H1 (cell line): Measurements from ENCODE around the gene ICOSLG. TPM values are rescaled to one million over a fixed set of nuclear protein-coding genes. Genes with fewer than 3 reads are reported as not detected.

Source experiments
- BACH1 ChIP-seq: IDR thresholded peaks from 2 replicates; pipeline ENCODE4 v1.6.1; 2012; ENCODE audit warnings: low read length, improper control_type of control experiment
- BCL11A ChIP-seq, 2 experiments: IDR thresholded peaks; one replicate each; pipeline ENCODE4 v1.6.1; 2011; ENCODE audit warnings: low read depth in 2 of 2, low read length in 2 of 2, mild to moderate bottlenecking in 2 of 2
- CBX5 ChIP-seq: fragments of 300-800, 300-1000 bp; sonication (generic); IDR thresholded peaks from 2 replicates; pipeline ENCODE4 v1.7.1; 2016; ENCODE audit warnings: antibody characterized with exemption, low read length, low read depth
- CBX8 ChIP-seq: fragments of 300-800, 300-1000 bp; sonication (generic); IDR thresholded peaks from 2 replicates; pipeline ENCODE4 v1.7.1; 2016; ENCODE audit warnings: low read depth, low read length, borderline replicate concordance
- CEBPB ChIP-seq: IDR thresholded peaks from 2 replicates; pipeline ENCODE4 v1.6.1; 2012; ENCODE audit warnings: low read depth, low read length
- CHD2 ChIP-seq: IDR thresholded peaks from 2 replicates; pipeline ENCODE4 v1.6.1; 2012; ENCODE audit warnings: low read length, improper control_type of control experiment
- CREB1 ChIP-seq: IDR thresholded peaks from 2 replicates; pipeline ENCODE4 v1.6.1; 2012; ENCODE audit warnings: inconsistent platforms
- EP300 ChIP-seq, 2 experiments: IDR thresholded peaks; 1 replicate in 1 of 2; 2 replicates in 1 of 2; pipeline ENCODE4 v1.6.1; 2011 to 2012; ENCODE audit warnings: low read depth in 2 of 2, low read length in 2 of 2, mild to moderate bottlenecking in 2 of 2, borderline replicate concordance in 1 of 2, inconsistent platforms in 1 of 2, moderate library complexity in 1 of 2
- EZH2 ChIP-seq: fragments of 200-600 bp; sonication (generic); IDR thresholded peaks from 2 replicates; pipeline ENCODE4 v1.7.1; 2012; ENCODE audit warnings: low read depth, mild to moderate bottlenecking, moderate library complexity, low read length, inconsistent platforms; ENCODE audit not compliant: severe bottlenecking
- GABPA ChIP-seq: IDR thresholded peaks from 2 replicates; pipeline ENCODE4 v1.6.1; 2011; ENCODE audit warnings: mild to moderate bottlenecking, low read length, moderate library complexity, borderline replicate concordance; ENCODE audit not compliant: insufficient read depth
- GTF2F1 ChIP-seq: IDR thresholded peaks from 2 replicates; pipeline ENCODE4 v1.6.1; 2012; ENCODE audit warnings: low read depth, low read length, improper control_type of control experiment, borderline replicate concordance
- JUN ChIP-seq: IDR thresholded peaks from 2 replicates; pipeline ENCODE4 v1.6.1; 2011; ENCODE audit warnings: low read depth, mild to moderate bottlenecking, improper control_type of control experiment, low read length
- JUND ChIP-seq: IDR thresholded peaks from 2 replicates; pipeline ENCODE4 v1.6.1; 2011; ENCODE audit warnings: mild to moderate bottlenecking, improper control_type of control experiment, low read length
- KDM5A ChIP-seq: fragments of 200-600 bp; IDR thresholded peaks from 2 replicates; pipeline ENCODE4 v1.7.1; 2012; ENCODE audit warnings: mild to moderate bottlenecking, low read length, inconsistent platforms, mixed read lengths
- MAX ChIP-seq: IDR thresholded peaks from 2 replicates; pipeline ENCODE4 v1.6.1; 2012; ENCODE audit warnings: inconsistent platforms
- RBBP5 ChIP-seq: IDR thresholded peaks from 2 replicates; pipeline ENCODE4 v1.7.1; 2012; ENCODE audit warnings: low read depth, mild to moderate bottlenecking, inconsistent platforms, low read length, moderate library complexity, borderline replicate concordance
- RXRA ChIP-seq: IDR thresholded peaks from 2 replicates; pipeline ENCODE4 v1.6.1; 2011; ENCODE audit warnings: low read depth, mild to moderate bottlenecking, low read length, moderate library complexity; ENCODE audit not compliant: insufficient read depth
- SIRT6 ChIP-seq: IDR thresholded peaks from one replicate; pipeline ENCODE4 v1.7.1; 2012; ENCODE audit warnings: low read length, inconsistent platforms
- SP1 ChIP-seq: IDR thresholded peaks from 2 replicates; pipeline ENCODE4 v1.6.1; 2011; ENCODE audit warnings: low read depth, low read length
- SP2 ChIP-seq: IDR thresholded peaks from 2 replicates; pipeline ENCODE4 v1.6.1; 2012; ENCODE audit warnings: mild to moderate bottlenecking, low read length, inconsistent platforms
- SUZ12 ChIP-seq: fragments of 200-600 bp; sonication (generic); IDR thresholded peaks from 2 replicates; pipeline ENCODE4 v1.6.1; 2012; ENCODE audit warnings: mild to moderate bottlenecking, inconsistent platforms, low read length, moderate library complexity, mixed read lengths
- TAF7 ChIP-seq: optimal IDR thresholded peaks from 2 replicates; pipeline ENCODE3; 2011; ENCODE audit warnings: low read depth, mild to moderate bottlenecking, inconsistent platforms, low read length, moderate library complexity, borderline replicate concordance
- TCF12 ChIP-seq: IDR thresholded peaks from 2 replicates; pipeline ENCODE4 v1.6.1; 2011; ENCODE audit warnings: low read depth, mild to moderate bottlenecking, low read length
- YY1 ChIP-seq: IDR thresholded peaks from 2 replicates; pipeline ENCODE4 v1.6.1; 2011; ENCODE audit warnings: low read depth, mild to moderate bottlenecking, low read length
- polyA plus RNA-seq, 7 experiments: library from polyadenylated mRNA; depleted of rRNA in 3 of 7; stranded (reverse) in 5 of 7; unstranded in 2 of 7; fragments of >200 nt in 5 of 7; fragments of 200-250 nt in 2 of 7; gene quantifications; 1 replicate in 5 of 7; 2 replicates in 1 of 7; 4 replicates in 1 of 7; pipeline versions ENCODE4 v1.2.1 to v1.2.3, GENCODE V29; 2011 to 2013; ENCODE audit warnings: missing spikeins in 2 of 7, mixed read lengths in 2 of 7
- total RNA-seq: library from RNA; stranded (reverse); fragmentation: NEBNext Ultra II Directional; extraction: Animal tissue kit (Norgen Biotek cat#: 25700); gene quantifications from 2 replicates; pipeline ENCODE4 v1.2.1, GENCODE V29; 2021
- TF ChIP-seq, protein P1 (sequence below): IDR thresholded peaks from 2 replicates; pipeline ENCODE4 v1.6.1; 2011; ENCODE audit warnings: low read depth, mild to moderate bottlenecking, low read length; ENCODE audit not compliant: insufficient read depth

The ICOSLG gene
- total and polyA plus RNA-seq, 2 of the 8 experiments (the other 6 are each of a cell fraction or from before 2014, with no cell fraction given), result 2.3 to 5.5 TPM

- TF ChIP-seq CBX5 (no peak), GTF2F1 (no peak), SP2 (no peak), CEBPB (no peak), KDM5A (no peak), BCL11A (IDR thresholded peaks at IDR 0.05; ENCODE audit: low read depth in 2 of 2, low read length in 2 of 2) (no peak), EZH2 (no peak), YY1 (peak; percentile 93), CBX8 (no peak), CHD2 (no peak), RBBP5 (no peak), RXRA (no peak), SP1 (0 out of 2 replicates have a peak, but pooled peaks have one; percentile 39), MAX (peak; percentile 89), CREB1 (no peak), TCF12 (0 out of 2 replicates have a peak, but pooled peaks have one; percentile 57), JUND (no peak), BACH1 (no peak), EP300 (IDR thresholded peaks at IDR 0.05; ENCODE audit: borderline replicate concordance in 1 of 2, low read depth in 2 of 2, low read length in 2 of 2) (peak in 1 of 2 experiments; percentile 15; a peak in 1 of 3 replicates), JUN (no peak), SUZ12 (no peak), SIRT6 (no peak), GABPA (no peak), TAF7 (no peak)
- TF ChIP-seq, protein P1, sequence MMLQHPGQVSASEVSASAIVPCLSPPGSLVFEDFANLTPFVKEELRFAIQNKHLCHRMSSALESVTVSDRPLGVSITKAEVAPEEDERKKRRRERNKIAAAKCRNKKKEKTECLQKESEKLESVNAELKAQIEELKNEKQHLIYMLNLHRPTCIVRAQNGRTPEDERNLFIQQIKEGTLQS, result no peak
These were observed 41.3 kb downstream of the ICOSLG start (continued) for GRCh38 chr21:44199448-44199847.
